HG02870 (cell line): ENCODE results near the gene MTERF1.

Experiments
- ATAC-seq: cut with Tn5 transposase; IDR thresholded peaks from one replicate; pipeline ENCODE4 v1.9.1; 2021; ENCODE audit warnings: mild to moderate bottlenecking, moderate library complexity; ENCODE audit not compliant: unreplicated experiment

MTERF1 gene

GRCh38 chr7:91835826-91836368 is 44.6 kb downstream of the MTERF1 start:
- ATAC-seq: no peak

- no peak for ATAC-seq
These were observed 45.2 kb downstream of the MTERF1 start for GRCh38 chr7:91835091-91835825.

- ATAC-seq: no peak
These were observed 47.9 kb downstream of the MTERF1 start for GRCh38 chr7:91832493-91833045.

- no peak for ATAC-seq
These were observed 53.3 kb downstream of the MTERF1 start for GRCh38 chr7:91827169-91827568.

GRCh38 chr7:91826377-91826776 is 54.1 kb downstream of the MTERF1 start:
- no peak for ATAC-seq

GRCh38 chr7:91824201-91824600 is 56.3 kb downstream of the MTERF1 start:
- ATAC-seq: no peak
